ENCODE data around the gene COA3.

The COA3 gene

GRCh38 chr17:42798383-42799380 lies at the start of gene COA3, which contains the start of gene CNTD1:
Gene COA3, minus strand, starts transcription at chr17:42798704. Its CDS starts 23 bp downstream, at chr17:42798681.
Gene CNTD1, plus strand, starts transcription at chr17:42798861. Its CDS starts 207 bp downstream, at chr17:42799068.
- peak; percentile 71 to 78 (median 76) for DNase-seq (ENCODE audit: low read depth in 2 of 3, low spot score in 1 of 3)

- no peak for DNase-seq (ENCODE audit: low read depth in 2 of 3, low spot score in 1 of 3)
Observed at GRCh38 chr17:42848093-42848492, 49.6 kb upstream of the COA3 start.

GRCh38 chr17:42846594-42847280 lies 48.2 kb upstream of the COA3 start:
- no peak for DNase-seq (ENCODE audit: low read depth in 2 of 3, low spot score in 1 of 3)

- DNase-seq (ENCODE audit: low read depth in 2 of 3, low spot score in 1 of 3), result peak; percentile 38 to 44 (median 42)
Observed at GRCh38 chr17:42845918-42846593, 47.6 kb upstream of the COA3 start.

GRCh38 chr17:42845556-42845917 lies 47.0 kb upstream of the COA3 start:
- no peak for DNase-seq (ENCODE audit: low read depth in 2 of 3, low spot score in 1 of 3)

- no peak for DNase-seq (ENCODE audit: low read depth in 2 of 3, low spot score in 1 of 3)
Observed at GRCh38 chr17:42844761-42845555, 46.5 kb upstream of the COA3 start.

GRCh38 chr17:42844271-42844670 lies 45.8 kb upstream of the COA3 start, which contains the start of gene AOC2:
Gene AOC2, plus strand, starts transcription at chr17:42844580. Its CDS starts 47 bp downstream, at chr17:42844627.
- DNase-seq (ENCODE audit: low read depth in 2 of 3, low spot score in 1 of 3), result no peak

- no peak for DNase-seq (ENCODE audit: low read depth in 2 of 3, low spot score in 1 of 3)
Observed at GRCh38 chr17:42843358-42843934, 44.9 kb upstream of the COA3 start.

GRCh38 chr17:42841975-42842685 lies 43.6 kb upstream of the COA3 start:
- DNase-seq (ENCODE audit: low read depth in 2 of 3, low spot score in 1 of 3), result no peak

- no peak for DNase-seq (ENCODE audit: low read depth in 2 of 3, low spot score in 1 of 3)
Observed at GRCh38 chr17:42835732-42836131, 37.2 kb upstream of the COA3 start.

GRCh38 chr17:42833767-42834422 lies 35.4 kb upstream of the COA3 start:
- DNase-seq (ENCODE audit: low read depth in 2 of 3, low spot score in 1 of 3), result no peak

GRCh38 chr17:42832934-42833766 lies 34.6 kb upstream of the COA3 start, which contains the start of gene PSME3:
Gene PSME3, plus strand, starts transcription at chr17:42833397. Its CDS starts 235 bp downstream, at chr17:42833632.
- DNase-seq (ENCODE audit: low read depth in 2 of 3, low spot score in 1 of 3), result peak; percentile 82 to 84 (median 83)

GRCh38 chr17:42832213-42832933 lies 33.9 kb upstream of the COA3 start:
- DNase-seq (ENCODE audit: low read depth in 2 of 3, low spot score in 1 of 3), result peak in 1 of 3 donors; percentile 43

- DNase-seq (ENCODE audit: low read depth in 2 of 3, low spot score in 1 of 3), result no peak
Observed at GRCh38 chr17:42830971-42831370, 32.5 kb upstream of the COA3 start.

- no peak for DNase-seq (ENCODE audit: low read depth in 2 of 3, low spot score in 1 of 3)
Observed at GRCh38 chr17:42827472-42827871, 29.0 kb upstream of the COA3 start.

GRCh38 chr17:42821176-42821575 lies 22.7 kb upstream of the COA3 start:
- DNase-seq (ENCODE audit: low read depth in 2 of 3, low spot score in 1 of 3), result no peak

GRCh38 chr17:42819939-42820535 lies 21.5 kb upstream of the COA3 start:
- peak; percentile 62 to 64 (median 62) for DNase-seq (ENCODE audit: low read depth in 2 of 3, low spot score in 1 of 3)
